SK-N-MC (cell line): ENCODE results near the gene NDUFB7.

Source experiments
- EZH2 ChIP-seq: fragments of 200-600 bp; sonication (generic); IDR thresholded peaks from one replicate; pipeline ENCODE4 v1.6.1; 2017; ENCODE audit warnings: antibody characterized with exemption
- FOXP2 ChIP-seq: optimal IDR thresholded peaks from 2 replicates; pipeline ENCODE3; 2011; ENCODE audit warnings: mild to moderate bottlenecking, moderate library complexity; ENCODE audit not compliant: insufficient read depth; ENCODE audit errors: extremely low read length, control extremely low read depth
- POLR2AphosphoS5 ChIP-seq: IDR thresholded peaks from 2 replicates; pipeline ENCODE4 v1.6.1; 2012; ENCODE audit warnings: mild to moderate bottlenecking, low read depth, low read length, borderline replicate concordance

DNA sequence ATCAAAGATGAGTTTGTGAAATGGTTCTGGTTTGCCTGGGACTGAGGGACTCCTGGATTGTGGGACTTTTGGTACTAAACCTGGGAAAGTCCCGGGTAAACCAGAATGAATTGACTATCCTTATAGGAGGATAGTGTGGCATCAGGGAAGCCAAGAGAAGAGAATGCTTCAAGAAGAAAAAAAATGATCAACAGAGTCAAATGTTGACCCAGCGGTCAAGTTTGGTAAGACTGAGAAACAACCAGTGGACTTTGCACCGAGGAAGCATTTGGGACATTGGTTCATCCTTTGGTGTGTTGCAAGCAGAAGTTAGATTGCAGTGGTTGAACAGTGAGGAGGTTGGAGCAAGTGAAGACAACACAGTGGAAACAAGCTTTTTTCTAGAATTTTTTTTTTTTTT lies 44.5 kb upstream of the NDUFB7 start:
- TF ChIP-seq EZH2 (no peak), POLR2AphosphoS5 (no peak), FOXP2 (no peak)
